ENCODE data around the gene DNAJB5.

- TF ChIP-seq POLR2A (IDR thresholded peaks at IDR 0.05; ENCODE audit: low read length), result no peak
- TF ChIP-seq GATA1 (IDR thresholded peaks at IDR 0.05; ENCODE audit: low read depth, low read length), result no peak
Observed at GRCh38 chr9:34992376-34992951, 2.9 kb downstream of the DNAJB5 start.

Data from erythroblast (primary cell).